LNCaP clone FGC (cell line): ENCODE data around the gene NAT14.
"Not testable (repeated sequence)": the region's sequence is repeated elsewhere in the genome, so short reads cannot be mapped to it uniquely, and the experiment has no call there.

Source experiments
- DNase-seq: peaks from one replicate; pipeline ENCODE4 v3.0.0-alpha.2; 2011; ENCODE audit warnings: low read depth
- H3K4me3 ChIP-seq: 2 replicates; pipeline ENCODE4 v1.5.1; 2011; ENCODE audit warnings: mild to moderate bottlenecking, low read depth, low read length, control low read depth
- TF ChIP-seq, protein P1 (sequence below): IDR thresholded peaks from 2 replicates; pipeline ENCODE4 v1.5.1; 2012; ENCODE audit warnings: mild to moderate bottlenecking; ENCODE audit not compliant: control insufficient read depth, insufficient read depth; ENCODE audit errors: extremely low read depth

The NAT14 gene

DNA sequence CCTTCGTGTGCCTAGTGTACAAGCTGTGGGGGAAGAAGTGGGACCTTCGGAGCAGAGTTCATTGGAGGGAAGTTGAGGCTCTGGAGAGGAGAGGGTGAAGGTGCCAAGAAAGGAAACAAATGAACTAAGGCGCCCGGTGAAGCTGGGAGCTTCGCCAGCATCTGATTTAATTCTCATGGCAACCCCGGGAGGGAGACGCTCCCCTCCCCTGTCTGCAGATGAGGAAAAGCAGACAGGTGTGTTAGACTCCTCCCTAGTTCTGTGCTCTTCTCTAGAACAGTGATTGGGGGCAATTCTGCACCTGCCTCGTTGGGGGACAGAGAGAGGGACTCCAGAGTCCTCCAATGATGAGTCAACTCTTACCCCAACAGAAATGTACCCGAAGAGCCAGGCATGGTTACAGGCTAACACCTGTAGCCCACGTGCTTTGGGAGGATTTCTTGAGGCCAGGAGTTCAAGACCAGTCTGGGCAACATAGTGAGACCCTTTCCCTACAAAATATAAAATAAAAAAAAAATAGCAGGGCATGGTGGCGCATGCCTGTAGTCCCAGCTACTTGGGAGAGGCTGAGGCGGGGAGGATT lies 7.5 kb downstream of the NAT14 start:
- DNase-seq = peak; percentile 30
- H3K4me3 ChIP-seq = no peak overlapping the region

DNA sequence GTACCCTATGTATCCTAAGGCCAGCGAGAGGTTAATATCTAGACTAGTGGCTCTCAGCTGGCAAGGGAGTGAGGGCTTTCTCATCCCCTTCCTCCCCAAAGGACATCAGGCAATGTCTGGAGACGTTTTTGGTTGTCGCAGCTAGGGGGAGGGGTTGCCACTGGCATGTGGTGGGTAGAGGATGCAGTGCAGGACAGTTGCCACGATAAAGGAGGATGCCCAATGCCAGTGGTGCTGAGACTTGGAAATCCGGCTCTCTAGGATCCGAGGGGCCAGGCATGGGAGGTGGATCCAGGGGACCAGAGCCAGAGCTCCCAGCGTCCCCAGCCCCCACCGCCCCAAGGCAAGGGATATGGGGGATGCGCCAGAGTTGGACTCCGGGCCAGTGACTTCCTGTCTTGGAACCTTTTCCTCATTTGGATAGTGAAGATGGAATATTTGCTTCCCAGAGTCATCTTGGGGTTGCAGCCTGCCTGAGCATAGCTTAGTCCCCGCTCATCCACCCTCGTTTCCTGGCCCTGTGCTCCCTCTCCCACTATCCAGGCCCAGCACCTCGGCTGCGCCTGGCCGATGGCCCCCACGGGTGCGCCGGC lies 8.2 kb downstream of the NAT14 start:
- no peak for DNase-seq
- TF ChIP-seq, protein P1, sequence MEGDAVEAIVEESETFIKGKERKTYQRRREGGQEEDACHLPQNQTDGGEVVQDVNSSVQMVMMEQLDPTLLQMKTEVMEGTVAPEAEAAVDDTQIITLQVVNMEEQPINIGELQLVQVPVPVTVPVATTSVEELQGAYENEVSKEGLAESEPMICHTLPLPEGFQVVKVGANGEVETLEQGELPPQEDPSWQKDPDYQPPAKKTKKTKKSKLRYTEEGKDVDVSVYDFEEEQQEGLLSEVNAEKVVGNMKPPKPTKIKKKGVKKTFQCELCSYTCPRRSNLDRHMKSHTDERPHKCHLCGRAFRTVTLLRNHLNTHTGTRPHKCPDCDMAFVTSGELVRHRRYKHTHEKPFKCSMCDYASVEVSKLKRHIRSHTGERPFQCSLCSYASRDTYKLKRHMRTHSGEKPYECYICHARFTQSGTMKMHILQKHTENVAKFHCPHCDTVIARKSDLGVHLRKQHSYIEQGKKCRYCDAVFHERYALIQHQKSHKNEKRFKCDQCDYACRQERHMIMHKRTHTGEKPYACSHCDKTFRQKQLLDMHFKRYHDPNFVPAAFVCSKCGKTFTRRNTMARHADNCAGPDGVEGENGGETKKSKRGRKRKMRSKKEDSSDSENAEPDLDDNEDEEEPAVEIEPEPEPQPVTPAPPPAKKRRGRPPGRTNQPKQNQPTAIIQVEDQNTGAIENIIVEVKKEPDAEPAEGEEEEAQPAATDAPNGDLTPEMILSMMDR = no peak
- no peak overlapping the region for H3K4me3 ChIP-seq

More for the DNA sequence above, 7.5 kb downstream of the NAT14 start:
- TF ChIP-seq, protein P1 = no peak

DNA sequence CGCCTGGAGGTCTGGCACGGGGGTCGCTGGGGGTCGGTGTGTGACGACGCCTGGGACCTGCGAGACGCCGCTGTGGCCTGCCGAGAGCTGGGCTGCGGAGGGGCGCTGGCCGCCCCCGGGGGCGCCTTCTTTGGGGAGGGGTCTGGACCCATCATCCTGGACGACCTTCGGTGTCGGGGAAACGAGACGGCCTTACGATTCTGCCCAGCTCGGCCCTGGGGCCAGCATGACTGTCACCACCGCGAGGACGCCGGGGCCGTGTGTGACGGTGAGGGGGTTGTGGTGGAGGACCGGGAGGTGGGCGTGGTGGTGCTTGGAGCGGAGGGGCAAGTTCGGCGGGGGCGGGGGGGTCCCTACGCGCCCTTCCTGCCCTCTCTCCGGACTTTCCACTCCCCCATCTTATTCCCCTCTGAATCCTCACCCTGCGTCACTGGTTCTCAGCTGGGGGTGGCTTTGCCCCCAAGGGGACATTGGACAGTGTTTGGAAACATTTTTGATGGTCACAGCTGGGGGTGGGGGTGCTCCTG lies 8.7 kb downstream of the NAT14 start:
- H3K4me3 ChIP-seq = no peak overlapping the region
- TF ChIP-seq, protein P1 = no peak
- DNase-seq = no peak

DNA sequence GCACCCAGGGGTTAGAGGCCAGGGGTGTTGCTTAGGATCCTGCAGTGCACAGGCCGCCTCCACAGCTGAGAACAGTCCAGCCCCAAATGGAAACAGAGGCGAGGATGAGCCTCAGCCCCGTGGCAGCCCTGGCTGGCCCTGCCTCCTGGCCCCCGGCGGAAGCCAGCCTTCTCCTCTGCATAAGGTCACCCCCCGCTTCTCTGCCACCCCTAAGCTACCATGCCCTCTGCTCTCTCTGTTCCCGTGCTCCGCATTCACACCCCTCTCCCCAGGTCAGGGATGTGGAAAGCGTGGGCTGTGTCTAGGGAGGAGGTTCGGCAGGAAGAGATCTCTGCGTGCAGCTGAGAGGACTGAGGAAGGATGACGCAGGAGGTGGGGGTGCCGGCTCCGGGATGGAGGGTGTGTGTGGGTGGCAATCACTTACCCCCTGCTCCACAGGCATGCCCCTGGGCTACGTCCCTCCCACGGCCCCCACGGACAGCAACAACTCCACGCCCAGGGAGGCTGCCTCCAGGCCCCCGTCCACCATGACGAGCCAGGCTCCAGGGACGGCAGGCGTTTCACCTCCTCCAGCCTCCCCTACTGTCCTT lies 9.3 kb downstream of the NAT14 start:
- H3K4me3 ChIP-seq = no peak overlapping the region
- DNase-seq = no peak
- TF ChIP-seq, protein P1 = no peak

DNA sequence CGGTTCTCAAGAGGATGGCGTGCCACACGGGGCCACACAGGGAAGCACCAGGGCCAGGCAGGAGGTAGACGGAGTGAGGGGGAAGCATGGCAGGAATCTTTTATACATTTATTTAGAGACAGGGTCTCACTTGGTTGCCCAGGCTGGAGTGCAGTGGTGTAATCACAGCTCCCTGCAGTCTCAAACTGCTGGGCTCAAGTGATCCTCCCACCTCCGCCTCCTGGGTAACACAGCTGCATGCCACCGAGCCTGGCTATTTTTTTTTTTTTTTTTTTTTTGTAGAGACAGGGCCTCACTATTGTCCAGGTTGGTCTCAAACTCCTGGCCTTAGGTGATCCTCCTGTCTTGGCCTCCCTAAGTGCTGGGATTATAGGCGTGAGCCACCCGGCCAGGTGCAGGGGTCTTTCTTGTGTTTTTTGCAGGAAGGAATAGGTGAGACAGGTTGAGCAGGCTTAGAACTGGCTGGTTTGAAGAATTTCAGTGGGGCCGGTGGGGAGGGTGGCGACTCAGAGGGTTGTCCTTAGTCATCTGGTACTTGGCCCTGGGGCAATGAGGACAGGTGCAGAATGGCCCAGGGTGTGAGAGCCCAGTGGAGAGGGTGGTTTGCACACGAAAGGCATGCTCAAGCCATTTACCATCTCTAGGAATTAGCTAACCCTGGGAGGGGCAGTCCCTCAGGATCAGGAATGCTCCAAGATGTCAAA lies 10.8 kb downstream of the NAT14 start:
- H3K4me3 ChIP-seq = no peak overlapping the region
- DNase-seq = no peak
- TF ChIP-seq, protein P1 = no peak

DNA sequence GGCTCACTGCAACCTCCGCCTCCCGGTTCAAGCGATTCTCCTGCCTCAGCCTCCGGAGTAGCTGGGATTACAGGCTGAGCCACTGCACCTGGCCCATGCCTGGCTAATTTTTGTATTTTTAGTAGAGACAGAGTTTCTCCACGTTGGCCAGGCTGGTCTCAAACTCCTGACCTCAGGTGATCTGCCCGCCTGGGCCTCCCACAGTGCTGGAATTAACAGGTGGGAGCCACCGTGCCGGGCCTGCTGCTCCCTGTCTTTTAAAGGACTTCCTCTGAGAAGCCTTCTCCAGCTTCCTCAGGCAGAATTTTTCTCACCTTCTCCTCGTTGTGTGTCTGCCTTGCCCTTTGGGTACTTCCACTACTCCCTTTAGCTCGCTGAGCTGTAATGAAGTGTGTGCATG lies 11.8 kb downstream of the NAT14 start:
- not testable (repeated sequence) for H3K4me3 ChIP-seq, DNase-seq

DNA sequence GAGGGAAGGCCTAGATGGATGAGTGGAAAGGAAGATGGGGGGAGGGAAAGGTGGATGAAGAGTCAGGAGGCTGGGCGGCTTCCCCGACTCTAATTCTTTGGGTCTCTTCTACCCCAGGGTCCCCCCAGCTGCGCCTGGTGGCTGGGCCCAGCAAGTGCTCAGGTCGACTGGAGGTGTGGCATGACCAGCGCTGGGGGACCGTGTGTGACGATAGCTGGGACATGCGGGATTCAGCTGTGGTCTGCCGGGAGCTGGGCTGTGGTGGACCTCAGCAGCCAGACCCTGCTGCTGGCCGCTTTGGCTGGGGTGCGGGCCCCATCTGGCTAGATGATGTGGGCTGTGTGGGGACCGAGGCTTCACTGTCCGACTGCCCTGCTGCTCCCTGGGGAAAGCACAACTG lies 12.8 kb downstream of the NAT14 start:
- DNase-seq = no peak
- TF ChIP-seq, protein P1 = no peak
- no peak overlapping the region for H3K4me3 ChIP-seq
